Stimulated activated memory B cell treated with anti-CD40 and anti-IgM and Interleukin-4, amounts not matched to agents 10 μg/mL and 1 μg/mL and 100 μg/mL, for 72 hours (primary cell): ENCODE measurements around the gene MED29.

Source experiments
- ATAC-seq: fragments of 150-1000 bp; cut with Tn5 transposase; 2 replicates; pipeline ENCODE4 v1.10.0; 2021
- H3K27ac Mint-ChIP-seq: one replicate; pipeline ENCODE4 v1.8.0; 2022; ENCODE audit warnings: mild to moderate bottlenecking, mixed read lengths
- H3K27me3 Mint-ChIP-seq: one replicate; pipeline ENCODE4 v1.8.0; 2022; ENCODE audit warnings: mixed read lengths
- H3K36me3 Mint-ChIP-seq: one replicate; pipeline ENCODE4 v1.8.0; 2022; ENCODE audit warnings: mixed read lengths
- H3K4me1 Mint-ChIP-seq: one replicate; pipeline ENCODE4 v1.8.0; 2022; ENCODE audit warnings: mixed read lengths
- H3K4me3 Mint-ChIP-seq: one replicate; pipeline ENCODE4 v1.8.0; 2022; ENCODE audit warnings: mild to moderate bottlenecking, moderate library complexity, mixed read lengths
- H3K9me3 Mint-ChIP-seq: one replicate; pipeline ENCODE4 v1.8.0; 2022; ENCODE audit warnings: mixed read lengths

Gene MED29

DNA sequence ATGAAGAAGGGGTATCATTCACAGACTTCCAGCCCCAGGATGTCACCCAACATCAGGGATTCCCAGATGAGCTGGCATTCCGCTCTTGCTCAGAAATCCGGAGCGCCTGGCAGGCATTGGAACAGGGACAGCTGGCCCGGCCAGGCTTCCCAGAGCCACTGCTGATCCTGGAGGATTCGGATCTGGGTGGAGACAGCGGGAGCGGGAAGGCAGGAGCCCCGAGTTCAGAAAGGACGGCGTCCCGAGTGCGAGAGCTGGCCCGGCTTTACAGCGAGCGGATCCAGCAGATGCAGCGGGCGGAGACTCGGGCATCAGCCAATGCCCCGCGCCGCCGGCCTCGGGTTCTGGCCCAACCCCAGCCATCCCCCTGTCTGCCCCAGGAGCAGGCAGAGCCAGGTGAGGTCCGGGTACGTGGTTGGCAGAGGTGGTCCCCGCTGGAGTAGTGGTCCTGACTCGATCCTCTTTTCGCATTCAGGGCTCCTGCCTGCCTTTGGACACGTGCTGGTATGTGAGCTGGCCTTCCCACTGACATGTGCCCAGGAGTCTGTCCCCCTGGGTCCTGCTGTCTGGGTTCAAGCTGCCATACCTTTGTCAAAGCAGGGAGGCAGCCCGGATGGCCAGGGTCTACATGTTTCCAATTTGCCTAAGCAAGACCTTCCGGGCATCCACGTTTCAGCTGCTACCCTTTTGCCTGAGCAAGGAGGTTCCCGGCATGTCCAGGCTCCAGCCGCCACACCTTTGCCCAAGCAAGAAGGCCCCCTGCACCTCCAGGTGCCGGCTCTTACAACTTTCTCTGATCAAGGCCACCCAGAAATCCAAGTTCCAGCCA, 32.3 kb downstream of the MED29 start:
- Mint-ChIP-seq H3K4me3 (no peak overlapping the region), H3K36me3 (peaks cover 52% of the 10 kb centered on the region), H3K27me3 (no peaks in the 10 kb centered on the region), H3K27ac (no peak overlapping the region), H3K4me1 (peaks cover 7% of the 10 kb centered on the region), H3K9me3 (no peaks in the 10 kb centered on the region)
- ATAC-seq, result no peak

GRCh38 chr19:39424934-39425333, 33.8 kb downstream of the MED29 start:
- Mint-ChIP-seq H3K4me3 (no peak overlapping the region), H3K27me3 (no peaks in the 10 kb centered on the region), H3K9me3 (no peaks in the 10 kb centered on the region), H3K27ac (no peak overlapping the region), H3K36me3 (peaks cover 43% of the 10 kb centered on the region), H3K4me1 (peaks cover 7% of the 10 kb centered on the region)
- no peak for ATAC-seq

DNA sequence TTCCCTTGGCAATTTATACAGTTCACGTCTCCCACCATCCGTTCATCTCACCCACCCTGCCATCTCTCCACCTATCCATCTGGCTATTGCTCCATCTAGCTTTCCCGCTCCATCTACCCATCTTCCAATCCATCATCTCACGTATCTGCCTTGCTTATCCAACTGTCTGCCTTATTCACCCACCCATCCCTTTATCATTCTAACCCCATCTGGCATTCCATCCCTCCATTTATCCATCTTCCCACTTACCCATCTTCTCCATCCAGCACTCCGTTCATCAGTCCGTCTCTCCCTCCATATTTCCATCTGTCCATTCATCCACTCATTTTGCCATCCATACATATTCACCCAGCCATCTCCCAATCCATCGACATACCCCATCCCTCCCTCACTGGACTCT, 34.6 kb downstream of the MED29 start:
- peaks cover 41% of the 10 kb centered on the region for H3K36me3 Mint-ChIP-seq
- no peak for ATAC-seq
- H3K9me3 Mint-ChIP-seq, result no peaks in the 10 kb centered on the region
- no peak overlapping the region for H3K4me3 Mint-ChIP-seq
- H3K27ac Mint-ChIP-seq, result no peak overlapping the region
- peaks cover 14% of the 10 kb centered on the region for H3K4me1 Mint-ChIP-seq
- no peaks in the 10 kb centered on the region for H3K27me3 Mint-ChIP-seq

DNA sequence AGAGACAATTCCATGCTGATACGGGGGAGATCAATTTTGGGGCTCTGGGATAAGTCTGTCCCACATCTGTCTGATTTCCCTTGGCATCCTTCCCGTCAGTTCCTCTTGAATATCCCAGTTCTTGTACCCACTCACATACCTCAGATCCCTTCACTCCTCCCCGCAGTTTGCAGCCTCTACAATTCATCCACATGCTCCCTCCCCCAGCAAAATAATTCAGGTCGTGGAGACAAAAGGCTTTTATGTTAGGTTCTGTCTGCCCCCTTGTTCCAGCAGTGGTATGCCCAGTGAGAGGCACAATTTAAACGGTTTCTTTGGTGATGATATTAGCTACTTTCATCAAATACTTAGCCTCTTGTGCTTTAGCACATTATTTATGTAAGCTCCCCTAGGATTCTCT, 35.0 kb downstream of the MED29 start:
- Mint-ChIP-seq H3K9me3 (no peaks in the 10 kb centered on the region), H3K4me3 (no peak overlapping the region), H3K36me3 (peaks cover 39% of the 10 kb centered on the region), H3K27ac (no peak overlapping the region), H3K27me3 (no peaks in the 10 kb centered on the region), H3K4me1 (peaks cover 18% of the 10 kb centered on the region)
- no peak for ATAC-seq

DNA sequence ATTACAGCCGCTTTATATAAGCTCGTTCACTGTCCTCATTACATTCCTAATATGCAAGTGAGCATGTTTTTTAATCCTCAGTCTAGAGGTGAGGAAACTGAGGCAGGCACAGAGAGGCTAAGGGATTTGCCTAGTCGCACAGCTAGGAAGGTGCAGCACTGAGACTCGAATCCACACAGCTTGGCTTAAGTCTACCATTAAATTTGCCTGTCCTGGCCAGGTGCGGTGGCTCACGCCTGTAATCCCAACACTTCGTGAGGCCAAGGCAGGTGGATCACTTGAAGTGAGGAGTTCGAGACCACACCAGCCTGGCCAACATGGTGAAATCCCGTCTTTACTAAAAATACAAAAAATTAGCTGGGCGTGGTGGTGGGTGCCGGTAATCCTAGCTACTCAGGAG, 36.5 kb downstream of the MED29 start:
- Mint-ChIP-seq H3K4me1 (peaks cover 27% of the 10 kb centered on the region), H3K36me3 (peaks cover 36% of the 10 kb centered on the region), H3K4me3 (no peak overlapping the region), H3K27ac (no peak overlapping the region), H3K27me3 (no peaks in the 10 kb centered on the region), H3K9me3 (no peaks in the 10 kb centered on the region)
- ATAC-seq, result no peak

DNA sequence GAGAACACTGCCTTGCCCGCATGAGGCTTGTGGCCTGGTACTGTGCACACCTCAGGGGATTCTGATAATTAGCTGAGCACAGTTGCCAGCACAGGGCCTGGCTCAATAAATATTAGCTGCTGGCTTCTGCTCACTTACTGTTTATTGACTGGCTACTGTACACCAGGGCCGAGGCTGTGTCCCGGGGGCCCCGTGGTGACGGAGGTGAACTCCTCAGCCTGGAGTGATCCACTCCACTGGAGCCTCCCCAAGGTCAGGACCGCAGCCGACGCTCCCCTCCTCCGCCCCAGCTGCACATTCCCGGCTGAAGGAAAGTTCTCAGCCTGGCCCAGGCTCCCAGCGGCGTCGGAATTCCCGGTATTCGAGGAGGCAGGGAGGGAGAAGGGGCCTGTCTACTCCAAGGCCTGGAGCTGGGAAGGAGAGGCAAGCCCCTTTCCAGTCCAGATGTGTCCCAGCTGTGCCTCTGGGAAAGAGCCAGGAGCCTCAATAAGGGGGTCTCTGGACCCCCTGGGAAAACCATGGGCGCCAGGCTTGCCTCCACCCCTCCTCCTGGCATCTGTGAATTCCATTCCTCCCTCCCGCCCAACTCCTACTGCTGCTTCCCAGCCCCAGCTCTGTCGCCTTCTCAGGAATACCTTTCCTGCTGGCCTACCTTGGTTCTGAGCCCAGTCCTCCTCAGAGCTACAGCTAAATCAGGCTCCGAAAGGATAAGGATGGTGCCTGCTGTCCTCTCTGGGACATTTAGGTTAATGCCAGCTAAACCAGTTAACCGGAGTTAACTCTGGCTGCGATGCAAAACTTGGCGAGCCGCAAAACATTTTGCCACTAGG, 37.3 kb downstream of the MED29 start:
- peaks cover 39% of the 10 kb centered on the region for H3K36me3 Mint-ChIP-seq
- H3K27ac Mint-ChIP-seq, result no peak overlapping the region
- no peaks in the 10 kb centered on the region for H3K9me3 Mint-ChIP-seq
- H3K4me1 Mint-ChIP-seq, result peaks cover 35% of the 10 kb centered on the region
- H3K4me3 Mint-ChIP-seq, result no peak overlapping the region
- H3K27me3 Mint-ChIP-seq, result no peaks in the 10 kb centered on the region
- no peak for ATAC-seq

DNA sequence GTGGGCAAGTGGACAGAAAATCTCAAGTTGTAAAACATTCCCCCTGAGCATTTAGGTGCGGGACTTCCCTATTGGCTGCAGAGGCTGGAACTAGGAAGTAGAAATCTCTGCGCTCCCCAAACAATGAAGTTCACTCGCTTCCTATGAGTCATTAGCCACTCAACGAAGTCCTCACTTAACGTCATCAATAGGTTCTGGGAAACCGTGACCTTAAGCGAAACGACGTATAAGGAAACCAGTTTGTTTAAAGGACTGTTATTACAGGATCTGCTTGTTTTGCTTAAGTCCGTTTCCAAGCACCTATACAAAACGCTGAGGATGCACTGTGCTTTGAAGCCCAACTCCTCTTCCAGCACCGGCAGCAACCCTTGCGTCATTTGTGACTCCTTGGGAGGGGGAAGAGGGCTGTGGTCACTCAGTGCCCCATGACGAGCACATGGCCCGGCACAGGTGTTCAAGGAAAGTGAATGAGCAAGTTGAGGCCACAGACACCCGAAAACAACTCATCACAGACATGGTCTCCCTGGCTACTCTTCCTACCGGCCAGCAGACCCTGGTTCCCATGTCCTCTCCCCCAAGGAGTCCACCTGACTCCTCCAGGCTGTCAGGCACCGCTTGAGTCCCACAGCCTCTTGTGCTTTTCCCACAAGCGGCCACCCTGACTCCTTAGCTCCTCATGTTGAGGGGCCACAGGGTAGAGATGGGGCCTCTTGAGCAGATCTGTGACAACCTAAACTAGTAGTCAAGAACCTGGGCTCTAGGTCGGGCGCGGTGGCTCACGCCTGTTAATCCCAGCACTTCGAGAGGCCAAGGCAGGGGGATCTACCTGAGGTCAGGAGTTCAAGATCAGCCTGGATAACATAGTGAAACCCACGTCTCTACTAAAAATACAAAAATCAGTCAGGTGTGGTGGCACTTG, 39.8 kb downstream of the MED29 start:
- H3K4me3 Mint-ChIP-seq, result peak overlapping the region; percentile 38
- H3K27me3 Mint-ChIP-seq, result no peaks in the 10 kb centered on the region
- peak; percentile 84 for ATAC-seq
- peaks cover 45% of the 10 kb centered on the region for H3K36me3 Mint-ChIP-seq
- peaks cover 55% of the 10 kb centered on the region for H3K4me1 Mint-ChIP-seq
- H3K27ac Mint-ChIP-seq, result peak overlapping the region; percentile 94
- H3K9me3 Mint-ChIP-seq, result no peaks in the 10 kb centered on the region

- Mint-ChIP-seq H3K4me1 (peaks cover 64% of the 10 kb centered on the region), H3K36me3 (peaks cover 40% of the 10 kb centered on the region), H3K4me3 (no peak overlapping the region), H3K27me3 (no peaks in the 10 kb centered on the region), H3K9me3 (no peaks in the 10 kb centered on the region), H3K27ac (peak overlapping the region; percentile 94)
- ATAC-seq, result no peak
These were observed 41.5 kb downstream of the MED29 start for GRCh38 chr19:39432677-39433025.

GRCh38 chr19:39433480-39434079, 42.4 kb downstream of the MED29 start:
- Mint-ChIP-seq H3K27me3 (no peaks in the 10 kb centered on the region), H3K36me3 (peaks cover 40% of the 10 kb centered on the region), H3K27ac (no peak overlapping the region), H3K4me3 (peak overlapping the region; percentile 95), H3K4me1 (peaks cover 64% of the 10 kb centered on the region), H3K9me3 (no peaks in the 10 kb centered on the region)
- ATAC-seq, result no peak

DNA sequence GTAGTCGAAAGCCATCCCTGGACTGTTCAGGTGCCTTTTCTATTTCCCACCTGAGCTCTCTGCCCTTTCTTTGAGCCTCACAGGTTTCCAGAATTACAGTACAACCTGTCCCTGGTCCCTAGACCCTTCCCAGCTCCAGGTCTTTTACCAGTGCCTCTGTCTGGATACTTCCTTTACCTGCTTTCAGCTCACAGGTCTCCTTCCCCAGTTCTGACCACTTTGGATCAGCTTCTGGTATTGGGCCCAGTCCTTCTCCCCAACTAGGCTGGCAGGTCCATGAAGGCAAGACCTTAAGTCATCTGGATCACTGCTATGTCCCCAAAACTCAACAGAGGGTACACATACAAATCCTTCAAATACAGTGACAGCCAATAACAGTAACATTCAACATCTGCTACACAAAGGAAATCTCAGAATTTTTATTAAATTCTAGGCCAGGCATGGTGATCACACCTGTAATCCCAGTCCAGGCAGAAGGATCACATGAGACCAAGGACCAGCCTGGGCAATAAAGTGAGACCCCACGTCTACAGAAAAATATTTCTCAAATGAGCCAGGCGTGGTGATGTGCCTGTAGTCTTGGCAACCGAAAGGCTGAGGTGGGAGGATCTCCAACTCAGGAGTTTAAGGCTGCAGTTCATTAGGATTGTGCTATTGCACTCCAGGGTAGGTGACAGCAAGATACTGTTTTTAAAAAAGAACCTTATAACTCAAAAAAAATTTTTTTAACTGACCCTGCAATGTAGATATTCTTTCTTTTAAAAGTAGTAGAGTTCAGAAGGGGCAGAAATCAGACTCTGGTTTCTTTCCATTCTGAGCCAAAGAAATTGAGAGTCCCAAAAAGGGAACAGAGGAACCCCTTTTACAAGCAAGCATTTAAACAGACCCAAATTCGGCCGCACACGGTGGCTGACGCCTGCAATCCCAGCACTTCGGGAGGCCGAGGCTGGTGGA, 43.2 kb downstream of the MED29 start:
- Mint-ChIP-seq H3K27ac (peak overlapping the region; percentile 99), H3K27me3 (no peaks in the 10 kb centered on the region), H3K4me1 (peaks cover 64% of the 10 kb centered on the region), H3K9me3 (no peaks in the 10 kb centered on the region), H3K4me3 (peak overlapping the region; percentile 95), H3K36me3 (peaks cover 40% of the 10 kb centered on the region)
- no peak for ATAC-seq

DNA sequence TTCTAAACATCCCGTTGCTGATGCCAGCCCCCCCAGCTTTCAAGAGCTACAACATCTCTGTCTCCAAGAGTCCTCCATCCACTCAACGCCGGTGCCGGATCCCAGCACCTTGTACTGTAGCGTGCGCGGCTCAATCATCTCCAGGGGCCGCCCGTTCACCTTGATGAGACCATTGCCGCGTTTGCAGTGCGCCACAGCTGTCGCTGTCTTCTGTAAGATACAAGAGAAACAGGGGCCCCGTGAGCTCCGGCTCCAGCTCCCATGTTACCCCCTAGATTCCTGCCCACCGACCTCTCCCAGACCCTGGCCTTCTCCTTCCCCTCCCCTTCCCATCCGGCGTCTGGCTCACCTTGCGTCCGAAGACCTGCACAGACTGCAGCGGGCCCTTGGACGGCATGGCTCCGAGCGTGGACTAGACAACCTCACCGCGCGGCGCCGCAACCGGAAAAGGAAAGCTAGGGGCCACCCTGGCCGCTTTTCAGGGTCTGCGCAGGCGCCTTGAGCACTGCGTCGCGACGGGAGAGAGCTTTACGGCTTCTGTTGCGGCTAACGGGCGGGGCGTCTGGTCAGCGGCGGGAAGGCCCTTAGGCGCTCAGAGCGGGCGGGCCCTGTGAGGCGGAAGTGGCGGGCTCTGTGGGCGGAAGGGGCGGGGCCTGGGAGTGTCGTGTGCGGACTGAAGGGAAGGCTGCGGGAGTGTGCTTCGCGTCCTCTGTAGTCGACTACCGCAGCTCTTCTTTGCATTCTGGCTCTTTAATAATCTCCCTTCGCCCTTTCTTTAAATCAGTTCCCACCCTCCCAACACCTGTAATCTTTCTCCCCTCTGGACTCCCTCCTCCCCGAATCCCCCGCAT, 44.5 kb downstream of the MED29 start, which contains the start of gene RPS16:
Gene RPS16 (minus strand): TSS at position 451 of the 851 bp plus-strand sequence. CDS start 54 bp downstream, at position 397.
- H3K4me1 Mint-ChIP-seq, result peaks cover 68% of the 10 kb centered on the region

GRCh38 chr19:39436350-39436716, 45.2 kb downstream of the MED29 start:
- peaks cover 35% of the 10 kb centered on the region for H3K36me3 Mint-ChIP-seq
- ATAC-seq, result no peak
- H3K27ac Mint-ChIP-seq, result peak overlapping the region; percentile 99
- no peaks in the 10 kb centered on the region for H3K9me3 Mint-ChIP-seq
- peaks cover 63% of the 10 kb centered on the region for H3K4me1 Mint-ChIP-seq
- H3K27me3 Mint-ChIP-seq, result no peaks in the 10 kb centered on the region
- peak overlapping the region; percentile 95 for H3K4me3 Mint-ChIP-seq

More for the DNA sequence above, 44.5 kb downstream of the MED29 start, which contains the start of gene RPS16:
- Mint-ChIP-seq H3K27ac (peak within 1 kb of the TSS; percentile 99), H3K4me3 (peak within 1 kb of the TSS; percentile 95), H3K27me3 (no peaks in the 10 kb centered on the region), H3K36me3 (peaks cover 35% of the 10 kb centered on the region), H3K9me3 (no peaks in the 10 kb centered on the region)
- ATAC-seq, result peak; percentile 96
